GM18870 (cell line): ENCODE data around the gene ZNF248.

Experiments used
- ATAC-seq: cut with Tn5 transposase; IDR thresholded peaks from one replicate; pipeline ENCODE4 v1.9.1; 2021; ENCODE audit warnings: moderate library complexity; ENCODE audit not compliant: unreplicated experiment

Gene ZNF248

GRCh38 chr10:37826806-37827205 is 30.6 kb downstream of the ZNF248 start:
- no peak for ATAC-seq

GRCh38 chr10:37821237-37821636 is 36.2 kb downstream of the ZNF248 start:
- ATAC-seq, result no peak

GRCh38 chr10:37819797-37820196 is 37.6 kb downstream of the ZNF248 start:
- no peak for ATAC-seq

GRCh38 chr10:37816290-37816689 is 41.1 kb downstream of the ZNF248 start:
- ATAC-seq, result no peak

- no peak for ATAC-seq
Observed at GRCh38 chr10:37813763-37814162, 43.6 kb downstream of the ZNF248 start.

- ATAC-seq, result no peak
Observed at GRCh38 chr10:37812290-37812689, 45.1 kb downstream of the ZNF248 start.

- no peak for ATAC-seq
Observed at GRCh38 chr10:37803269-37803668, 54.1 kb downstream of the ZNF248 start.

- ATAC-seq, result no peak
Observed at GRCh38 chr10:37801557-37801956, 55.9 kb downstream of the ZNF248 start.

GRCh38 chr10:37794305-37794976 is 63.0 kb downstream of the ZNF248 start:
- ATAC-seq, result no peak

- ATAC-seq, result no peak
Observed at GRCh38 chr10:37789590-37789989, 67.8 kb downstream of the ZNF248 start.

GRCh38 chr10:37784678-37785077 is 72.7 kb downstream of the ZNF248 start:
- ATAC-seq, result no peak

GRCh38 chr10:37780536-37780935 is 76.9 kb downstream of the ZNF248 start:
- no peak for ATAC-seq

GRCh38 chr10:37777056-37777455 is 80.4 kb downstream of the ZNF248 start:
- no peak for ATAC-seq

GRCh38 chr10:37775612-37776011 is 81.8 kb downstream of the ZNF248 start:
- no peak for ATAC-seq

GRCh38 chr10:37774351-37774750 is 83.1 kb downstream of the ZNF248 start:
- no peak for ATAC-seq

GRCh38 chr10:37765216-37765615 is 92.2 kb downstream of the ZNF248 start:
- no peak for ATAC-seq

GRCh38 chr10:37763132-37763531 is 94.3 kb downstream of the ZNF248 start:
- ATAC-seq, result no peak

GRCh38 chr10:37762287-37762686 is 95.1 kb downstream of the ZNF248 start:
- no peak for ATAC-seq

- no peak for ATAC-seq
Observed at GRCh38 chr10:37760817-37761216, 96.6 kb downstream of the ZNF248 start.

- no peak for ATAC-seq
Observed at GRCh38 chr10:37758074-37758473, 99.3 kb downstream of the ZNF248 start.

- no peak for ATAC-seq
Observed at GRCh38 chr10:37754538-37755323, 102.7 kb downstream of the ZNF248 start.

GRCh38 chr10:37752334-37752875 is 105.0 kb downstream of the ZNF248 start:
- ATAC-seq, result no peak
